ENCODE results near the gene WDR74. TPM values are rescaled to one million over a fixed set of nuclear protein-coding genes. Genes with fewer than 3 reads are reported as not detected.

The WDR74 gene
- total and polyA plus RNA-seq, 9 of the 15 experiments (the other 6 are each of a cell fraction or from before 2014, with no cell fraction given) = 32.7 to 210 (median 114) TPM

DNA sequence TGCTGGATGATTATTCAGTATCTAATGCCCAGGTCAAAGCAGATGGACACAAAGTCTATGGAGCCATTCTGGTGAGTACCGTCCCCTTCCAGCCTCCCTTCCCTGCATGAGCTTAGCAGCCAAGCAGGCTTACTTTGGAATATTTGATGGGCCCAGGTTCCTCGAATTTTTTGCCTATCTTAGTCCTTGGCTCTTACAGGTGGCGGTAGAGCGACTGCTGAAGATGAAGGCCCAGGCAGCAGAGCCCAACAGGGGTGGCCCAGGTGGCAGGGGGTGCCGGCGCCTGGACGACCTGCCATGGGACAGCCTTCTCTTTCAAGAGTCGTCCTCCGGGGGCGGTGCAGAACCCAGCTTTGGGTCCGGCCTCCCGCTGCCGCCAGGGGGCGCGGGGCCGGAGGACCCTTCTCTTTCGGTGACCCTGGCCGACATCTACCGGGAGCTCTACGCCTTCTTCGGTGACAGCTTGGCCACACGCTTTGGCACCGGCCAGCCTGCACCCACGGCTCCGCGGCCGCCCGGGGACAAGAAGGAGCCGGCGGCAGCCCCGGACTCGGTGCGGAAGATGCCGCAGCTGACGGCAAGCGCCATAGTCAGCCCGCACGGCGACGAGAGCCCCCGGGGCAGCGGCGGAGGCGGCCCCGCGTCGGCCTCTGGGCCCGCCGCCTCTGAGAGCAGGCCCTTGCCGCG lies 52.9 kb downstream of the WDR74 start (continued):
- TF ChIP-seq SOX6 (IDR thresholded peaks at IDR 0.05) = 0 out of 2 replicates have a peak, but pooled peaks have one; percentile 18
- TF ChIP-seq, protein P1, sequence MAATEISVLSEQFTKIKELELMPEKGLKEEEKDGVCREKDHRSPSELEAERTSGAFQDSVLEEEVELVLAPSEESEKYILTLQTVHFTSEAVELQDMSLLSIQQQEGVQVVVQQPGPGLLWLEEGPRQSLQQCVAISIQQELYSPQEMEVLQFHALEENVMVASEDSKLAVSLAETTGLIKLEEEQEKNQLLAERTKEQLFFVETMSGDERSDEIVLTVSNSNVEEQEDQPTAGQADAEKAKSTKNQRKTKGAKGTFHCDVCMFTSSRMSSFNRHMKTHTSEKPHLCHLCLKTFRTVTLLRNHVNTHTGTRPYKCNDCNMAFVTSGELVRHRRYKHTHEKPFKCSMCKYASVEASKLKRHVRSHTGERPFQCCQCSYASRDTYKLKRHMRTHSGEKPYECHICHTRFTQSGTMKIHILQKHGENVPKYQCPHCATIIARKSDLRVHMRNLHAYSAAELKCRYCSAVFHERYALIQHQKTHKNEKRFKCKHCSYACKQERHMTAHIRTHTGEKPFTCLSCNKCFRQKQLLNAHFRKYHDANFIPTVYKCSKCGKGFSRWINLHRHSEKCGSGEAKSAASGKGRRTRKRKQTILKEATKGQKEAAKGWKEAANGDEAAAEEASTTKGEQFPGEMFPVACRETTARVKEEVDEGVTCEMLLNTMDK (IDR thresholded peaks at IDR 0.05; ENCODE audit: borderline replicate concordance, insufficient read depth, low read depth, low read length, poor library complexity, severe bottlenecking) = peak; percentile 93
- TF ChIP-seq, protein P2, sequence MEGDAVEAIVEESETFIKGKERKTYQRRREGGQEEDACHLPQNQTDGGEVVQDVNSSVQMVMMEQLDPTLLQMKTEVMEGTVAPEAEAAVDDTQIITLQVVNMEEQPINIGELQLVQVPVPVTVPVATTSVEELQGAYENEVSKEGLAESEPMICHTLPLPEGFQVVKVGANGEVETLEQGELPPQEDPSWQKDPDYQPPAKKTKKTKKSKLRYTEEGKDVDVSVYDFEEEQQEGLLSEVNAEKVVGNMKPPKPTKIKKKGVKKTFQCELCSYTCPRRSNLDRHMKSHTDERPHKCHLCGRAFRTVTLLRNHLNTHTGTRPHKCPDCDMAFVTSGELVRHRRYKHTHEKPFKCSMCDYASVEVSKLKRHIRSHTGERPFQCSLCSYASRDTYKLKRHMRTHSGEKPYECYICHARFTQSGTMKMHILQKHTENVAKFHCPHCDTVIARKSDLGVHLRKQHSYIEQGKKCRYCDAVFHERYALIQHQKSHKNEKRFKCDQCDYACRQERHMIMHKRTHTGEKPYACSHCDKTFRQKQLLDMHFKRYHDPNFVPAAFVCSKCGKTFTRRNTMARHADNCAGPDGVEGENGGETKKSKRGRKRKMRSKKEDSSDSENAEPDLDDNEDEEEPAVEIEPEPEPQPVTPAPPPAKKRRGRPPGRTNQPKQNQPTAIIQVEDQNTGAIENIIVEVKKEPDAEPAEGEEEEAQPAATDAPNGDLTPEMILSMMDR (IDR thresholded peaks at IDR 0.05 in 2 of 3, conservative IDR thresholded peaks at IDR 0.05 in 1 of 3; ENCODE audit: insufficient read depth in 2 of 3, low read depth in 1 of 3, low read length in 3 of 3) = peak; percentile 98 to 100 (median 100)
- TF ChIP-seq PHB (CRISPR knock-in tag; IDR thresholded peaks at IDR 0.05) = peak; percentile 57; the same call in 1 of the 2 replicates
- TF ChIP-seq EP400 (IDR thresholded peaks at IDR 0.05) = no peak
- 0 out of 2 replicates have a peak, but pooled peaks have one; percentile 12 for TF ChIP-seq ZNF830 (CRISPR knock-in tag; IDR thresholded peaks at IDR 0.05)
- TF ChIP-seq CHD1 (IDR thresholded peaks at IDR 0.05; ENCODE audit: low read length) = peak; percentile 90
- TF ChIP-seq ZNF384 (IDR thresholded peaks at IDR 0.05; ENCODE audit: low read depth, low read length) = peak; percentile 41; the same call in 1 of the 2 replicates
- TF ChIP-seq YY1 (IDR thresholded peaks at IDR 0.05; ENCODE audit: borderline replicate concordance in 1 of 3, control insufficient read depth in 1 of 3, extremely low read depth in 1 of 3, insufficient read depth in 3 of 3, insufficient read length in 1 of 3, insufficient replicate concordance in 2 of 3, low read depth in 1 of 3, low read length in 2 of 3) = peak in 2 of 3 experiments; percentile 65 to 78
- TF ChIP-seq HNRNPLL (IDR thresholded peaks at IDR 0.05; ENCODE audit: low read depth, low read length, poor library complexity, severe bottlenecking) = peak; percentile 87
- peak; percentile 53; the same call in 1 of the 2 replicates for TF ChIP-seq PHF21A (IDR thresholded peaks at IDR 0.05; ENCODE audit: borderline replicate concordance, low read depth)
- TF ChIP-seq, protein P3, sequence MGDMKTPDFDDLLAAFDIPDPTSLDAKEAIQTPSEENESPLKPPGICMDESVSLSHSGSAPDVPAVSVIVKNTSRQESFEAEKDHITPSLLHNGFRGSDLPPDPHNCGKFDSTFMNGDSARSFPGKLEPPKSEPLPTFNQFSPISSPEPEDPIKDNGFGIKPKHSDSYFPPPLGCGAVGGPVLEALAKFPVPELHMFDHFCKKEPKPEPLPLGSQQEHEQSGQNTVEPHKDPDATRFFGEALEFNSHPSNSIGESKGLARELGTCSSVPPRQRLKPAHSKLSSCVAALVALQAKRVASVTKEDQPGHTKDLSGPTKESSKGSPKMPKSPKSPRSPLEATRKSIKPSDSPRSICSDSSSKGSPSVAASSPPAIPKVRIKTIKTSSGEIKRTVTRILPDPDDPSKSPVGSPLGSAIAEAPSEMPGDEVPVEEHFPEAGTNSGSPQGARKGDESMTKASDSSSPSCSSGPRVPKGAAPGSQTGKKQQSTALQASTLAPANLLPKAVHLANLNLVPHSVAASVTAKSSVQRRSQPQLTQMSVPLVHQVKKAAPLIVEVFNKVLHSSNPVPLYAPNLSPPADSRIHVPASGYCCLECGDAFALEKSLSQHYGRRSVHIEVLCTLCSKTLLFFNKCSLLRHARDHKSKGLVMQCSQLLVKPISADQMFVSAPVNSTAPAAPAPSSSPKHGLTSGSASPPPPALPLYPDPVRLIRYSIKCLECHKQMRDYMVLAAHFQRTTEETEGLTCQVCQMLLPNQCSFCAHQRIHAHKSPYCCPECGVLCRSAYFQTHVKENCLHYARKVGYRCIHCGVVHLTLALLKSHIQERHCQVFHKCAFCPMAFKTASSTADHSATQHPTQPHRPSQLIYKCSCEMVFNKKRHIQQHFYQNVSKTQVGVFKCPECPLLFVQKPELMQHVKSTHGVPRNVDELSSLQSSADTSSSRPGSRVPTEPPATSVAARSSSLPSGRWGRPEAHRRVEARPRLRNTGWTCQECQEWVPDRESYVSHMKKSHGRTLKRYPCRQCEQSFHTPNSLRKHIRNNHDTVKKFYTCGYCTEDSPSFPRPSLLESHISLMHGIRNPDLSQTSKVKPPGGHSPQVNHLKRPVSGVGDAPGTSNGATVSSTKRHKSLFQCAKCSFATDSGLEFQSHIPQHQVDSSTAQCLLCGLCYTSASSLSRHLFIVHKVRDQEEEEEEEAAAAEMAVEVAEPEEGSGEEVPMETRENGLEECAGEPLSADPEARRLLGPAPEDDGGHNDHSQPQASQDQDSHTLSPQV (IDR thresholded peaks at IDR 0.05) = peak; percentile 84; the same call in 1 of the 2 replicates

Data from K562 (cell line).